NB4 (cell line): ENCODE measurements around the gene NTPCR.

Experiments used
- DNase-seq: peaks from one replicate; pipeline ENCODE4 v3.0.0; 2010; ENCODE audit warnings: low read depth
- H3K4me3 ChIP-seq: one replicate; pipeline ENCODE4 v1.5.1; 2011; ENCODE audit warnings: mild to moderate bottlenecking, low read depth, low read length, moderate library complexity
- CTCF ChIP-seq: IDR thresholded peaks from one replicate; pipeline ENCODE4 v1.5.1; 2012; ENCODE audit warnings: low read depth, low read length
- MAX ChIP-seq: IDR thresholded peaks from 2 replicates; pipeline ENCODE4 v1.6.1; 2011; ENCODE audit warnings: low read depth, low read length
- MYC ChIP-seq: IDR thresholded peaks from 2 replicates; pipeline ENCODE4 v1.6.1; 2011; ENCODE audit warnings: low read depth, low read length
- POLR2A ChIP-seq: IDR thresholded peaks from 2 replicates; pipeline ENCODE4 v1.6.1; 2011; ENCODE audit warnings: mild to moderate bottlenecking; ENCODE audit not compliant: insufficient read length; ENCODE audit errors: extremely low read depth

The NTPCR gene

GRCh38 chr1:232904566-232904965 lies 45.8 kb upstream of the NTPCR start:
- TF ChIP-seq POLR2A: no peak
- TF ChIP-seq MYC: no peak
- no peak for TF ChIP-seq CTCF
- no peak for TF ChIP-seq MAX
- peak; percentile 65 for DNase-seq
- no peak overlapping the region for H3K4me3 ChIP-seq

GRCh38 chr1:232905331-232906034 lies 44.9 kb upstream of the NTPCR start:
- no peak overlapping the region for H3K4me3 ChIP-seq
- TF ChIP-seq POLR2A: no peak
- TF ChIP-seq MAX: no peak
- TF ChIP-seq MYC: no peak
- TF ChIP-seq CTCF: no peak
- peak; percentile 59 for DNase-seq

- no peak for DNase-seq
- no peak for TF ChIP-seq POLR2A
- no peak for TF ChIP-seq MYC
- no peak for TF ChIP-seq CTCF
- no peak for TF ChIP-seq MAX
- no peak overlapping the region for H3K4me3 ChIP-seq
Measured at GRCh38 chr1:232906441-232906840, 44.0 kb upstream of the NTPCR start.

GRCh38 chr1:232908831-232909230 lies 41.6 kb upstream of the NTPCR start:
- H3K4me3 ChIP-seq: no peak overlapping the region
- no peak for TF ChIP-seq POLR2A
- no peak for TF ChIP-seq CTCF
- TF ChIP-seq MAX: no peak
- no peak for TF ChIP-seq MYC
- DNase-seq: no peak

GRCh38 chr1:232909752-232910151 lies 40.7 kb upstream of the NTPCR start:
- no peak overlapping the region for H3K4me3 ChIP-seq
- no peak for DNase-seq
- TF ChIP-seq POLR2A (no peak), MYC (no peak), CTCF (no peak), MAX (no peak)
